ENCODE measurements around the gene RBM47.

The RBM47 gene

DNA sequence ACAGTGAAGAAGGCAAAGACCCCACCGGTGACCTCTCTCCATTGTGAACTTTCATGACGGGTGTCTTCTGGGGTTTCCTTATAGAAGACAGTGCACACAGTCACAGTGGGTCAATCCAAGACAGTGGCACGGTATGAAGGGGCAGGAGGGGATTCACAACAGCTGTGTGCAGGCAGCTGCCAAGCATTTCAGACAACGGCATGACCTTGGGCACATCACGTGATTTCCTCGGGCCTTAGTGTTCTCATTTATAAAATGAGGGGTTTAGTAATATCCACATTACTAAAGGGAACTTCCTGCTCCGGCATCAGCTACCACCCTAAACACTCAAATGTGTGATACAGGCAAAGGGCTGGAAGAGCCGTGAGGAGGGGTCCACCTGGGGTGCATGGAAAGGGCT is 42.9 kb downstream of the RBM47 start:
- H3K4me1 ChIP-seq (ENCODE audit: control insufficient read depth, insufficient read depth, low read length, poor library complexity, severe bottlenecking): peaks cover 10% of the 10 kb centered on the region
- H3K36me3 ChIP-seq (ENCODE audit: control insufficient read depth, insufficient read depth, low read length): no peaks in the 10 kb centered on the region
- WGBS, 2 experiments (ENCODE audit: insufficient coverage in 2 of 2): 80 to 86% methylated on average over 4 of the region's 8 CpGs
- H3K9me3 ChIP-seq (ENCODE audit: control insufficient read depth, low read length): no peaks in the 10 kb centered on the region
- no peak overlapping the region for H3K4me3 ChIP-seq (ENCODE audit: extremely low read depth, insufficient read depth, low read length, poor library complexity, severe bottlenecking)
- no peak overlapping the region for H3K27ac ChIP-seq (ENCODE audit: low read depth, low read length, severe bottlenecking)

DNA sequence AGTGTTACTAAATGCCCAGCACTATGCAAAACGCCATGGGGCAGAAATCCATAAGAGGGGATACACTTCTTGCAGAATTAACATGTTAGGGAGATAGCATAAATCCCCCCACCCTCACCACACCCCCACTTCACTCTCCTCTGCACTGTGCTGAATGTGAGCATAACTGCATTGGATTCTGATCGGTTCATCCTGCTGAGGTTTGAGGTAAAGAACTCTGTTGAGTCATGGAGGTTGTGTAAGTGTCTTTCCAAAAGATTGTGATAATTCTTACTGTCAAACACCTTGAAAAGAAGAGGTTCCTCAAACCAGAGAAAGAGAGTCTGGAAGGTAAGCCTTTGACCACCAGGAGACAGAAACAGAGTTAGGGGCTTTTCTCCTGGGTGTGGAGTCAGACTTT is 43.6 kb downstream of the RBM47 start:
- no peaks in the 10 kb centered on the region for H3K36me3 ChIP-seq (ENCODE audit: control insufficient read depth, insufficient read depth, low read length)
- no peak overlapping the region for H3K4me3 ChIP-seq (ENCODE audit: extremely low read depth, insufficient read depth, low read length, poor library complexity, severe bottlenecking)
- 80% methylated on average over 1 of the region's 2 CpGs; no CpG with 5 or more reads in 1 of the 2 experiments for WGBS, 2 experiments (ENCODE audit: insufficient coverage in 2 of 2)
- H3K9me3 ChIP-seq (ENCODE audit: control insufficient read depth, low read length): no peaks in the 10 kb centered on the region
- H3K27ac ChIP-seq (ENCODE audit: low read depth, low read length, severe bottlenecking): no peak overlapping the region
- peaks cover 10% of the 10 kb centered on the region for H3K4me1 ChIP-seq (ENCODE audit: control insufficient read depth, insufficient read depth, low read length, poor library complexity, severe bottlenecking)

DNA sequence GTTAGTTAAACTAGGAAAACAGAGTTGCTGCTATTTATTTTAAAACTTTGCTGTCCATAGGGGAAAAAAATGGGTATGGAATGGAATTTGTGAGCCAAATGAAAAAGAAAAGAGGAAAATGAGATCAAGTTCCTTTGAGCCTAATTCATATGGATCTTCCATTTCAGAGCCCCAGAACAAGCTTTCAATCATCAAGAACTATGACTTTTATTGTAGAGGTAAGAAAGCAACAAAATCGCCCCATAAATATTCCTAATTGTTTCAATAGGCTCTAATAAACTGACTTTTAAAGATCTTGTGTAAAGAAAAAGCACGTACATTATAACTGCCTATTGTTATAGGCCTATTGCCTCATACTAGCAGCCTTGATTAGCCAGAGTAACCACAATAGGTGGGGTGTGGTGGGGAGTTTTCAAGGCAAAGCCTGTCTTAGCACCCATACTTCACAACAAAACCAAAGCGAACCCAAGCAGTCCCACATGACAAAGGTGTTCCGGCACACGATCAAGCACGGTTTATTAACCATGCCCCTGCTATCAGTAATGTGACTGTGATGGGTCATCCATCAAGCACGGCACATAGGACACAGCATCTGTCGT is 44.4 kb downstream of the RBM47 start:
- Histone ChIP-seq H3K36me3 (ENCODE audit: control insufficient read depth, insufficient read depth, low read length) (no peaks in the 10 kb centered on the region), H3K9me3 (ENCODE audit: control insufficient read depth, low read length) (no peaks in the 10 kb centered on the region), H3K4me1 (ENCODE audit: control insufficient read depth, insufficient read depth, low read length, poor library complexity, severe bottlenecking) (peaks cover 10% of the 10 kb centered on the region), H3K27ac (ENCODE audit: low read depth, low read length, severe bottlenecking) (no peak overlapping the region), H3K4me3 (ENCODE audit: extremely low read depth, insufficient read depth, low read length, poor library complexity, severe bottlenecking) (no peak overlapping the region)
- WGBS, 2 experiments (ENCODE audit: insufficient coverage in 2 of 2): 83 to 89% methylated on average over 3 to 4 of the region's 8 CpGs

DNA sequence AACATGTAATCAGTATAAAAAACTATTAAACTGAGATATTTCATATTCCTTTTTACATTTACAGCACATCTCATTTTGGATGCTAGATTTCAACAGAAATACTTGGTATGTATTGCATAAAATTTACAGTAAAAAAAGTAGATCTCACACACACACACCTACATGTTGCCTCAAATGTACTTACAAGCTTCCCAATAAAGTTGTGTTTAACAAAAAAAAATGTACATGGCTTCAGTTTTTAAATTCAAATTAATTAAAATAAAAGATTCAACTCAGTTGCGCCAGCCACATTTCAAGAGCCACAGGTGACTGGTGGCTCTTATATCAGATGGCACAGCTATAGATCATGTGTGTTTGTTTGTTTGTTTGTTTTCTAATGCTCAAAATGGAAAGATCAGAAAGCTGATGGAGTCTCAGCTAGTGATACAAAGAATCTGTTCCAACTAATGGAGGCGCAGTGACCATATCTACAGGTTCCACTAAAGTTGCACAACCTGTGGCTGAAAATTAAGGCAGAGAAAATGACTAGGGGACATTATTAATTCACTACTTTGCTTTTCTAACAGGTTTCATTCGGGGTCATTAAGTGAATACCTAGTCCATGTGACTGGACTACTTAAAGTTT is 45.0 kb downstream of the RBM47 start:
- Histone ChIP-seq H3K27ac (ENCODE audit: low read depth, low read length, severe bottlenecking) (no peak overlapping the region), H3K36me3 (ENCODE audit: control insufficient read depth, insufficient read depth, low read length) (no peaks in the 10 kb centered on the region), H3K4me1 (ENCODE audit: control insufficient read depth, insufficient read depth, low read length, poor library complexity, severe bottlenecking) (peaks cover 10% of the 10 kb centered on the region), H3K9me3 (ENCODE audit: control insufficient read depth, low read length) (no peaks in the 10 kb centered on the region), H3K4me3 (ENCODE audit: extremely low read depth, insufficient read depth, low read length, poor library complexity, severe bottlenecking) (no peak overlapping the region)
- 100% methylated on average over 2 of the region's 3 CpGs; no CpG with 5 or more reads in 1 of the 2 experiments for whole genome bisulfite sequencing, 2 experiments (ENCODE audit: insufficient coverage in 2 of 2)

DNA sequence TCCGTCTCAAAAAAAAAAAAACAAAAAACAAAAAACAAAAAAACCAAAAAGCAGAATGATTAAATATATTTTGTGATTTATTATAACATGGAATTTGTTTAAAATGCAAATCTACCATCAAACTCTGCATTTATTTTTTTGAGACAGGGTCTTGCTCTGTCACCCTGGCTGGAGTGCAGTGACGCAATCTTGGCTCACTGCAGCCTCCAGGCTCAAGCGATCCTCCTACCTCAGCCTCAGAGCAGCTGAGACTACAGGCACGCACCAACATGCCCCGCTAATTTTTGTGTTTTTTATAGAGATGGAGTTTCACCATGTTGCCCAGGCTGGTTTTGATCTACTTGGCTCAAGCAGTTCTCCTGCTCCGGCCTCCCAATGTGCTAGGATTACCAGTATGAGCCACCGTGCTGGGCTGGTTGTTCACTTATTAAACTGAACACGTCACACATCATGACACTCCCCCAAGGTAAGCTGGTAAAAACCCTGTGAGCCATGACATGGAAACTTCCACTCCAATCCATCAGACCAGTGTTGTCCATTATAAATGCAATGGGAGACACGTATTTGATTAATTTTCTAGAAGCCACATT is 45.7 kb downstream of the RBM47 start:
- no peak overlapping the region for H3K4me3 ChIP-seq (ENCODE audit: extremely low read depth, insufficient read depth, low read length, poor library complexity, severe bottlenecking)
- H3K27ac ChIP-seq (ENCODE audit: low read depth, low read length, severe bottlenecking): no peak overlapping the region
- H3K9me3 ChIP-seq (ENCODE audit: control insufficient read depth, low read length): no peaks in the 10 kb centered on the region
- H3K36me3 ChIP-seq (ENCODE audit: control insufficient read depth, insufficient read depth, low read length): no peaks in the 10 kb centered on the region
- peaks cover 10% of the 10 kb centered on the region for H3K4me1 ChIP-seq (ENCODE audit: control insufficient read depth, insufficient read depth, low read length, poor library complexity, severe bottlenecking)
- 87 to 94% methylated on average over 4 to 5 of the region's 9 CpGs for WGBS, 2 experiments (ENCODE audit: insufficient coverage in 2 of 2)

DNA sequence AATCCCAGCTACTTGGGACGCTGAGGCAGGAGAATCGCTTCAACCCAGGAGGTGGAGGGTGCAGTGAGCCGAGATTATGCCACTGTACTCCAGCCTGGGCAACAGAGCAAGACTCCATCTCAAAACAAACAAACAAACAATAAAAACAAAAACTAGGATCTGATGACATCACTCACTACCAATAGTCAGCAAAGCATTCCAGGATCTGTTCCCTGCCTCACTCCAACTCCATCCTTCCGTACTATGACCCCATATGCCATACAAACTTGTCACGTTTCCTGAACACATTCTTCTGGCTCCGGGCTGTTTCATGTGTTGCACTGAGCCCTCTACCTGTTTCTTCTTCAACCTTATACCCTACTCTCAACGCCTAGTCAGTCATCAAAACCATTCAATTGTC is 47.3 kb downstream of the RBM47 start:
- WGBS, 2 experiments (ENCODE audit: insufficient coverage in 2 of 2): 94 to 98% methylated on average over 4 to 5 of the region's 7 CpGs
- H3K4me1 ChIP-seq (ENCODE audit: control insufficient read depth, insufficient read depth, low read length, poor library complexity, severe bottlenecking): peaks cover 16% of the 10 kb centered on the region
- no peak overlapping the region for H3K27ac ChIP-seq (ENCODE audit: low read depth, low read length, severe bottlenecking)
- no peak overlapping the region for H3K4me3 ChIP-seq (ENCODE audit: extremely low read depth, insufficient read depth, low read length, poor library complexity, severe bottlenecking)
- no peaks in the 10 kb centered on the region for H3K36me3 ChIP-seq (ENCODE audit: control insufficient read depth, insufficient read depth, low read length)
- no peaks in the 10 kb centered on the region for H3K9me3 ChIP-seq (ENCODE audit: control insufficient read depth, low read length)

DNA sequence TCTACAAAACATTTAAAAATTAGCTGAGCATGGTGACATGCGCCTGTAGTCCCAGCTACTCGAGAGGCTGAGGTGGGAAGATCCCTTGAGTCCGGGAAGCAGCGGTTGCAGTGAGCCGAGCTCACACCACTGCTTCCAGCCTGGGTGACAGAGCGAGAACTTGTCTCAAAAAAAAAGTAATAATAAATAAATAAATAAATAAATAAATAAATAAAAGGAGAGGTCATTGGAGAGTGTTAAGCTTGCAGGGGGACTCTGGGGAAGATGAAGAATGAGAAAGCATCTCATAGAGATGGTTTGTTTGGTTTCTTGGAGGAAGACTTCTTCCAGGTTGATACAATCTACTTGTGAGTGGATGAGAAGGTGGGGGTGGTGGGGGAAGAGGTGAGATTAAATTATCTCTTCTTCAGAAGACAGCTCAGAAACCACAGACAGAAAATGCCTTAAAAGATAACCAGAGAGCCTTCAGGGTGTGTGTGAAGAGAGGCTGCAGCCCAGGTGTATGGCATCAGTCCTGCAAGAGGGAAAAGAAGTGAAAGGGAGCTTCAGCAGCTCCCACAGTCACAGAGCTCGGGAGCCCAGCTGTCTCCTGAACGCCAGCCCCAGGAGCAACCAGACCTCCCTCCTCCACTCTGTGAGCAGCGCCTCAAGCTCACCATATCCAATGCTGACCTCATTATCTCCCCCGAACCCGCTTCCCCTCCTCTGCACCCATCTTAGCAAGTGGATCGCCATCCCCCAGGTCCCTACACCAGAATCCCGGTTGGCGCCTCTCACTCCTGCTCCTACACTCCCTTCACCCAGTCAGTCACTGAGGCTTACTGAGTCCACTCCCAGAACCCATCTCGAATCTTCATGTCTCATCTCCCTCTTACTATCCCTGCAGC is 48.2 kb downstream of the RBM47 start:
- no peak overlapping the region for H3K4me3 ChIP-seq (ENCODE audit: extremely low read depth, insufficient read depth, low read length, poor library complexity, severe bottlenecking)
- H3K27ac ChIP-seq (ENCODE audit: low read depth, low read length, severe bottlenecking): no peak overlapping the region
- H3K9me3 ChIP-seq (ENCODE audit: control insufficient read depth, low read length): no peaks in the 10 kb centered on the region
- H3K36me3 ChIP-seq (ENCODE audit: control insufficient read depth, insufficient read depth, low read length): no peaks in the 10 kb centered on the region
- WGBS, 2 experiments (ENCODE audit: insufficient coverage in 2 of 2): 88% methylated on average over 11 of the region's 15 CpGs
- H3K4me1 ChIP-seq (ENCODE audit: control insufficient read depth, insufficient read depth, low read length, poor library complexity, severe bottlenecking): peaks cover 18% of the 10 kb centered on the region

DNA sequence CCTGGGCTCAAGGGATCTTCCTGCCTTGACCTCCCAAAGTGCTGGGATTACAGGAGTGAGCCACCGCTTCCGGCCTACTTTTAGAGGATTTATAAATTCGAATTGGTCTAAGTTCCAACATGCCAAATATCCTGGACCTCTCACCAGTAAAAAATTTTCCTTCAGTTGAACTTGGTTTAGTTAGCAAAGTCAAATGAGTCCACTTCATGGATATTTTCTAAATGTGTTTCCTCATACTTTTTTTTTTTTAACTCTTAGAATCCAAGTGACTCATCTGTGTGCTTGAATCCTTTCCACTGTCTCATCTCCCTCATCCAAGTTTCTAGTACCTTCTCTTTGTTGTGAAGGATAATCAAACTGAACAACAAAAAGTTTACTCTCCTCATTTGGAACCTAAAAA is 49.7 kb downstream of the RBM47 start:
- no peak overlapping the region for H3K4me3 ChIP-seq (ENCODE audit: extremely low read depth, insufficient read depth, low read length, poor library complexity, severe bottlenecking)
- H3K36me3 ChIP-seq (ENCODE audit: control insufficient read depth, insufficient read depth, low read length): no peaks in the 10 kb centered on the region
- no peak overlapping the region for H3K27ac ChIP-seq (ENCODE audit: low read depth, low read length, severe bottlenecking)
- 92 to 100% methylated on average over 2 of the region's 3 CpGs for WGBS, 2 experiments (ENCODE audit: insufficient coverage in 2 of 2)
- peaks cover 13% of the 10 kb centered on the region for H3K4me1 ChIP-seq (ENCODE audit: control insufficient read depth, insufficient read depth, low read length, poor library complexity, severe bottlenecking)
- H3K9me3 ChIP-seq (ENCODE audit: control insufficient read depth, low read length): no peaks in the 10 kb centered on the region

DNA sequence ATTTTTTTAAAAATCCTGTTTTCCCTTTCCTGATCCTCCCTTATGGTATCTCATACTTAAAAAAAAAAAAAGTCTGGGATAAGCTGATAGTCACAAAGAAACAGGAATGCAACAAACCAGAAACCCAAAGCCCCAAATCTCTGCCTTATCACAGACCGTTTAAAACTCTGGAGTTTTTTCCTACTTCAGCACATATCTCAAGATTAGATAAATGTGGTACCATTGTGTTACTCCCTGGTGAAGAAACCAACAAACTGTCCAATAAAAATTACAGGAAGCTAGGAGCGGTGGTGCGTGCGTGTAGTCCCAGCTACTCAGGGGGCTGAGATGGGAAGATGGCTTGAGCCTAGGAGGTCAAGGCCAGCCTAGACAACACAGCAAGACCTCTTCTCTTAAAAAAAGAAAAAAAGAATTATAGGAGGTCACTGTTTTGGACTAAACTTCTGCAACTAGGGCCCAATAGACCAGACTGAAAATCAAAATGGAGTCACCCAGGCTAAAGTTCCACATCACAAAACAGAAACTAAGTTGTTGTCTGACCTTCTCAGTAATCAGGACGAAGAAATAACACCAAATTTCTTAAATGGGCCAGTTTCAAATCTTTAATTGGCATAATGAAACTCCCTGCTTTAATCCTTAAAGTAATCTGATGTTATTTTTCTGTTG is 51.9 kb downstream of the RBM47 start:
- H3K4me1 ChIP-seq (ENCODE audit: control insufficient read depth, insufficient read depth, low read length, poor library complexity, severe bottlenecking): peaks cover 13% of the 10 kb centered on the region
- 100% methylated on average over 1 of the region's 5 CpGs; no CpG with 5 or more reads in 1 of the 2 experiments for WGBS, 2 experiments (ENCODE audit: insufficient coverage in 2 of 2)
- no peak overlapping the region for H3K4me3 ChIP-seq (ENCODE audit: extremely low read depth, insufficient read depth, low read length, poor library complexity, severe bottlenecking)
- peak overlapping the region; percentile 95 for H3K27ac ChIP-seq (ENCODE audit: low read depth, low read length, severe bottlenecking)
- H3K36me3 ChIP-seq (ENCODE audit: control insufficient read depth, insufficient read depth, low read length): no peaks in the 10 kb centered on the region
- H3K9me3 ChIP-seq (ENCODE audit: control insufficient read depth, low read length): no peaks in the 10 kb centered on the region
